SK-N-SH treated with all-trans-retinoic acid at 6 μM for 48 hours (cell line): ENCODE measurements around the gene TMPRSS6.

Source experiments
- ATAC-seq: fragments of 200-7000 bp; cut with Tn5 transposase; 3 replicates; pipeline ENCODE4 v1.9.1; 2020; ENCODE audit warnings: mild to moderate bottlenecking, moderate library complexity
- ARNTL ChIP-seq: fragments of 450-650 bp; formaldehyde crosslinking; IDR thresholded peaks from 2 replicates; pipeline ENCODE4 v1.5.0; 2020; ENCODE audit warnings: low read depth, mild to moderate bottlenecking, moderate library complexity, borderline replicate concordance
- BACH2 ChIP-seq: fragments of 250-450 bp; sonication (Bioruptor Pico); IDR thresholded peaks from 2 replicates; pipeline ENCODE4 v1.9.0; 2021; ENCODE audit warnings: mild to moderate bottlenecking, borderline replicate concordance
- CREB5 ChIP-seq: fragments of 250-450 bp; sonication (Bioruptor Pico); IDR thresholded peaks from 2 replicates; pipeline ENCODE4 v1.5.1; 2020; ENCODE audit warnings: low read depth, mild to moderate bottlenecking, moderate library complexity
- CSDC2 ChIP-seq: fragments of 250-450 bp; sonication (Bioruptor Pico); IDR thresholded peaks from 2 replicates; pipeline ENCODE4 v1.5.0; 2020; ENCODE audit warnings: mild to moderate bottlenecking, moderate library complexity
- CSRNP3 ChIP-seq: fragments of 250-450 bp; sonication (Bioruptor Pico); IDR thresholded peaks from 2 replicates; pipeline ENCODE4 v1.5.1; 2021; ENCODE audit warnings: mild to moderate bottlenecking, moderate library complexity
- ESRRG ChIP-seq: fragments of 250-450 bp; sonication (Bioruptor Pico); IDR thresholded peaks from 2 replicates; pipeline ENCODE4 v1.6.1; 2021; ENCODE audit warnings: mild to moderate bottlenecking
- GLIS3 ChIP-seq: fragments of 250-450 bp; sonication (Bioruptor Pico); IDR thresholded peaks from 2 replicates; pipeline ENCODE4 v1.5.0; 2020; ENCODE audit warnings: mild to moderate bottlenecking, moderate library complexity
- ISL1 ChIP-seq: fragments of 250-450 bp; sonication (Bioruptor Pico); IDR thresholded peaks from 2 replicates; pipeline ENCODE4 v2.1.2; 2022; ENCODE audit warnings: mild to moderate bottlenecking, moderate library complexity
- OSR1 ChIP-seq: fragments of 250-450 bp; sonication (Bioruptor Pico); IDR thresholded peaks from 2 replicates; pipeline ENCODE4 v1.8.0; 2022; ENCODE audit warnings: moderate library complexity, mild to moderate bottlenecking, inconsistent platforms
- PATZ1 ChIP-seq: fragments of 250-450 bp; sonication (Bioruptor Pico); IDR thresholded peaks from 2 replicates; pipeline ENCODE4 v1.8.0; 2020; ENCODE audit warnings: mild to moderate bottlenecking, moderate library complexity, borderline replicate concordance
- PPARA ChIP-seq: fragments of 250-450 bp; sonication (Bioruptor Pico); IDR thresholded peaks from 2 replicates; pipeline ENCODE4 v1.5.0; 2020; ENCODE audit warnings: mild to moderate bottlenecking, borderline replicate concordance
- RARB ChIP-seq: fragments of 250-450 bp; sonication (Bioruptor Pico); IDR thresholded peaks from 2 replicates; pipeline ENCODE4 v1.8.0; 2021; ENCODE audit warnings: mild to moderate bottlenecking, moderate library complexity
- SNAI2 ChIP-seq: fragments of 250-450 bp; sonication (Bioruptor Pico); IDR thresholded peaks from 2 replicates; pipeline ENCODE4 v1.5.0; 2020; ENCODE audit warnings: mild to moderate bottlenecking, moderate library complexity
- TCF4 ChIP-seq: fragments of 250-450 bp; sonication (Bioruptor Pico); IDR thresholded peaks from 2 replicates; pipeline ENCODE4 v1.8.0; 2021; ENCODE audit warnings: mild to moderate bottlenecking, moderate library complexity, borderline replicate concordance
- TOX ChIP-seq: fragments of 250-450 bp; sonication (Bioruptor Pico); IDR thresholded peaks from 2 replicates; pipeline ENCODE4 v1.8.0; 2021; ENCODE audit warnings: mild to moderate bottlenecking, moderate library complexity, borderline replicate concordance
- TSHZ2 ChIP-seq: fragments of 250-450 bp; sonication (Bioruptor Pico); IDR thresholded peaks from 2 replicates; pipeline ENCODE4 v1.5.0; 2020; ENCODE audit warnings: mild to moderate bottlenecking, moderate library complexity
- ZC3H10 ChIP-seq: fragments of 250-450 bp; sonication (Bioruptor Pico); IDR thresholded peaks from 2 replicates; pipeline ENCODE4 v1.5.1; 2021; ENCODE audit warnings: mild to moderate bottlenecking, moderate library complexity
- ZFP3 ChIP-seq: fragments of 250-450 bp; sonication (Bioruptor Pico); IDR thresholded peaks from 2 replicates; pipeline ENCODE4 v1.5.0; 2020; ENCODE audit warnings: mild to moderate bottlenecking, moderate library complexity
- ZFP30 ChIP-seq: fragments of 450-650 bp; formaldehyde crosslinking; IDR thresholded peaks from 2 replicates; pipeline ENCODE4 v1.5.0; 2022; ENCODE audit warnings: mild to moderate bottlenecking, moderate library complexity
- ZNF565 ChIP-seq: fragments of 450-650 bp; formaldehyde crosslinking; conservative IDR thresholded peaks from 2 replicates; pipeline ENCODE4 v1.5.0; 2020; ENCODE audit warnings: low read depth, mild to moderate bottlenecking, moderate library complexity
- ZNF70 ChIP-seq: fragments of 450-650 bp; formaldehyde crosslinking; IDR thresholded peaks from 2 replicates; pipeline ENCODE4 v1.5.0; 2020; ENCODE audit warnings: mild to moderate bottlenecking, moderate library complexity

The TMPRSS6 gene

GRCh38 chr22:37043209-37043827 is 66.2 kb downstream of the TMPRSS6 start:
- TF ChIP-seq SNAI2 (no peak), RARB (CRISPR knock-in tag) (no peak), CSDC2 (CRISPR knock-in tag) (no peak), OSR1 (no peak), TOX (no peak), ZNF70 (CRISPR knock-in tag) (no peak), ISL1 (CRISPR knock-in tag) (no peak), ARNTL (CRISPR knock-in tag) (no peak), PATZ1 (CRISPR knock-in tag) (no peak), TSHZ2 (CRISPR knock-in tag) (no peak), BACH2 (CRISPR knock-in tag) (no peak), TCF4 (CRISPR knock-in tag) (no peak), ZNF565 (CRISPR knock-in tag) (no peak), PPARA (CRISPR knock-in tag) (no peak), GLIS3 (CRISPR knock-in tag) (no peak), ZFP30 (CRISPR knock-in tag) (no peak), ESRRG (CRISPR knock-in tag) (no peak)
- ATAC-seq = no peak

GRCh38 chr22:37039466-37039865 is 70.0 kb downstream of the TMPRSS6 start:
- TF ChIP-seq SNAI2 (no peak), RARB (CRISPR knock-in tag) (no peak), ARNTL (CRISPR knock-in tag) (no peak), PPARA (CRISPR knock-in tag) (no peak), ZC3H10 (CRISPR knock-in tag) (no peak), ESRRG (CRISPR knock-in tag) (no peak), CREB5 (CRISPR knock-in tag) (no peak), ZFP3 (CRISPR knock-in tag) (no peak), TCF4 (CRISPR knock-in tag) (no peak), ISL1 (CRISPR knock-in tag) (no peak), GLIS3 (CRISPR knock-in tag) (no peak), CSRNP3 (CRISPR knock-in tag) (no peak), TOX (no peak)
- TF ChIP-seq, all 23 proteins: peak for 0
- no peak for ATAC-seq

GRCh38 chr22:37037669-37038068 is 71.8 kb downstream of the TMPRSS6 start:
- no peak for TF ChIP-seq ZC3H10 (CRISPR knock-in tag)
- TF ChIP-seq ISL1 (CRISPR knock-in tag) = no peak
- no peak for TF ChIP-seq RARB (CRISPR knock-in tag)
- no peak for TF ChIP-seq ZNF565 (CRISPR knock-in tag)
- no peak for TF ChIP-seq PPARA (CRISPR knock-in tag)
- no peak for TF ChIP-seq ZNF70 (CRISPR knock-in tag)
- TF ChIP-seq SNAI2 = no peak
- TF ChIP-seq GLIS3 (CRISPR knock-in tag) = no peak
- no peak for TF ChIP-seq CSRNP3 (CRISPR knock-in tag)
- TF ChIP-seq TSHZ2 (CRISPR knock-in tag) = no peak
- no peak for TF ChIP-seq TCF4 (CRISPR knock-in tag)
- TF ChIP-seq PATZ1 (CRISPR knock-in tag) = no peak
- no peak for ATAC-seq
